Esophagus squamous epithelium (tissue), 4 donors: ENCODE measurements around the gene KLF6.
A peak's percentile ranks its signal among the peaks of the same experiment; 100 is the strongest.

Experiments
- POLR2A ChIP-seq, 4 donors: fragments of 450-650 bp; IDR thresholded peaks; one replicate each; pipeline ENCODE4 v1.6.1; 2017; ENCODE audit warnings: antibody characterized with exemption in 4 of 4, mild to moderate bottlenecking in 4 of 4, moderate library complexity in 3 of 4
- TF ChIP-seq, protein P1 (sequence below), 6 experiments: fragments of 450-650 bp in 4 of 6; fragments of 200-600 bp in 2 of 6; sonication (generic) in 2 of 6; IDR thresholded peaks; one replicate each; pipeline ENCODE4 v1.5.1; 2016 to 2019; ENCODE audit warnings: antibody characterized with exemption in 6 of 6, mild to moderate bottlenecking in 4 of 6, moderate library complexity in 4 of 6

DNA sequence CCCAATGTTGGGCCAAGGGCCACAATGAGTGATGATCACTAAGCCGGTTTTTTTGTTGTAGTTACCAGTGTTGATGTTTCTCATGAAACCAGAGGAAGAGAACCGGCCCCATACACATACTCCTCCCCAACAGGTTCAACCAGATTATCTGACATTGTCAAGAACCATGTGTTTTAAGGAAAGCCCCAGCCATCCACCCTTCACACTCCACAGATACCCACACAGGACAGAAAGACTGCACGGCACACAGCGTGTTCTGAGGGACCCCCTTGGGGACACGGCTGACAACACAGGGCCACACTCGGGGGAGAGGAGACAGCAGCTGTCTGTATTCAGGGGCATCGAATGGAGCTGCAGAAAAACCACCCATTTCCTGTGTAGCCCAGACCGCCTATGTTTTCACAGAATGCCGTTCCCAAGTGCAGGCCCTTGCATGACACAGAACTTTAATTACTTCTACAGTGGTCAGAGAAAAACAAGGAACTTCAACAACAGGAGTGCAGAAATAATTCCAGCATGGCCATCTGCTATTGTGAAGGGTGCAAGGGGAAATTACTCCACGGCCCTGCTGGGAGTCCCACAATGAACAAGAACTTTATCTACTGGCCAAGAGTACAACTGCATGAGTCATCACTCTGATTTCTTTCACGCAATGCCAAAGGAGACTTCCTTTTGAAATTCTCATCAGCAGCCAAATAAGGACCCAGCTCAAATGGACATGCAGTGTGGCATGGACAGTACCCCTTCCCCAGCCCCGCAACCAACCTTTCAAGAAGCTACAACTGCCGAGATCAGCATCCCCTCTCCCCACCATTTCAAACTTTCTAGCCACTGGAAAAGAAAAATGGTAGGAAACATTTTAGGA is 2.3 kb downstream of the KLF6 start:
- peak in 3 of 4 donors; percentile 40 to 58 (median 42) for TF ChIP-seq POLR2A (IDR thresholded peaks at IDR 0.05)
- TF ChIP-seq, protein P1, sequence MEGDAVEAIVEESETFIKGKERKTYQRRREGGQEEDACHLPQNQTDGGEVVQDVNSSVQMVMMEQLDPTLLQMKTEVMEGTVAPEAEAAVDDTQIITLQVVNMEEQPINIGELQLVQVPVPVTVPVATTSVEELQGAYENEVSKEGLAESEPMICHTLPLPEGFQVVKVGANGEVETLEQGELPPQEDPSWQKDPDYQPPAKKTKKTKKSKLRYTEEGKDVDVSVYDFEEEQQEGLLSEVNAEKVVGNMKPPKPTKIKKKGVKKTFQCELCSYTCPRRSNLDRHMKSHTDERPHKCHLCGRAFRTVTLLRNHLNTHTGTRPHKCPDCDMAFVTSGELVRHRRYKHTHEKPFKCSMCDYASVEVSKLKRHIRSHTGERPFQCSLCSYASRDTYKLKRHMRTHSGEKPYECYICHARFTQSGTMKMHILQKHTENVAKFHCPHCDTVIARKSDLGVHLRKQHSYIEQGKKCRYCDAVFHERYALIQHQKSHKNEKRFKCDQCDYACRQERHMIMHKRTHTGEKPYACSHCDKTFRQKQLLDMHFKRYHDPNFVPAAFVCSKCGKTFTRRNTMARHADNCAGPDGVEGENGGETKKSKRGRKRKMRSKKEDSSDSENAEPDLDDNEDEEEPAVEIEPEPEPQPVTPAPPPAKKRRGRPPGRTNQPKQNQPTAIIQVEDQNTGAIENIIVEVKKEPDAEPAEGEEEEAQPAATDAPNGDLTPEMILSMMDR (IDR thresholded peaks at IDR 0.05): peak in 1 of 6 experiments; percentile 0
